Activated B cell treated with CpG ODN at 0.5 μM for 24 hours (primary cell): ENCODE data around the gene CHERP. TPM values are rescaled to one million over a fixed set of nuclear protein-coding genes. Genes with fewer than 3 reads are reported as not detected.

ENCODE experiments used
- ATAC-seq: fragments of 200-7000 bp; cut with Tn5 transposase; one replicate; pipeline ENCODE4 v1.10.0; 2021; ENCODE audit warnings: low read depth, mild to moderate bottlenecking, moderate library complexity
- CTCF ChIA-PET: fragments of 350-600 bp; sonication (Branson Sonifier 250); formaldehyde crosslinking; loops from one replicate; lab custom pipeline; 2021; ENCODE audit warnings: antibody characterized with exemption; lab: Charles Lee
- POLR2A ChIA-PET: fragments of 350-600 bp; sonication (Branson Sonifier 250); formaldehyde crosslinking; loops from one replicate; lab custom pipeline; 2021; ENCODE audit warnings: antibody characterized with exemption; lab: Charles Lee
- DNase-seq: peaks from one replicate; pipeline ENCODE4 v3.0.0; 2022
- H3K27ac Mint-ChIP-seq: one replicate; pipeline ENCODE4 v1.8.0; 2020; ENCODE audit warnings: mixed read lengths
- H3K27me3 Mint-ChIP-seq: one replicate; pipeline ENCODE4 v1.8.0; 2021; ENCODE audit warnings: mixed read lengths
- H3K36me3 Mint-ChIP-seq: one replicate; pipeline ENCODE4 v1.8.0; 2021; ENCODE audit warnings: low read depth, mixed read lengths
- H3K4me1 Mint-ChIP-seq: one replicate; pipeline ENCODE4 v1.8.0; 2021; ENCODE audit warnings: mixed read lengths
- H3K4me3 Mint-ChIP-seq: one replicate; pipeline ENCODE4 v1.8.0; 2020; ENCODE audit warnings: mild to moderate bottlenecking, mixed read lengths
- H3K9me3 Mint-ChIP-seq: one replicate; pipeline ENCODE4 v1.8.0; 2020; ENCODE audit warnings: mixed read lengths
- intact Hi-C: fragments of 100-400 bp; cut with micrococcal nuclease; formaldehyde crosslinking; loops from one replicate; pipeline ENCODE4 v1.15.1; 2024
- total RNA-seq: library from RNA; stranded (reverse); gene quantifications from 2 replicates; pipeline ENCODE4 v1.2.3, GENCODE V29; 2022
- TF ChIP-seq, protein P1 (sequence below): fragments of 200-600 bp; IDR thresholded peaks from one replicate; pipeline ENCODE4 v1.8.0; 2022; ENCODE audit warnings: antibody characterized with exemption, mild to moderate bottlenecking

Gene CHERP
- total RNA-seq, 1 donor from 2014 or later, result 89.3 TPM

DNA sequence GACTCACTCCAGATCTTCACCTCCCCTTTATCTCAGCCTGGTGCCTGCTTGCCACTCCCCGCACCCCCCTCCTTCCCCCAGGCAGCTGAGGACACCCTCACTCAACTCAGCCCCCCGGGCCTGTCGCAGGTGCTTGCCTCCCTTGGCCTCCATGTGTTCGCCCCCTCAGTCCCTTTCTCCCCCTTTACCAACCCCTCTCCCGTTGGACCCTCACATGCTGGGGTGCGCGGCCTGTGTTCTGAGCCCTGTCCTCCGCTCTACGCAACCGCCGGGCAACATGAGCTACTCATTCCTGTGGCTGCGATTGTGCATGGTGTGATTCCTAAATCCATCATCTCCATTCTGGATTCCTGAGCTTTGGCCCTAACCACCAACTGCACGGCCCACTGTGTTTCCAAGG, 5.1 kb downstream of the CHERP start:
- no peak overlapping the region for H3K27ac Mint-ChIP-seq
- no peaks in the 10 kb centered on the region for H3K9me3 Mint-ChIP-seq
- POLR2A ChIA-PET, result interaction anchor here (0.6 kb wide), 1 partner anchor 1877 kb away, joined by 3 read pairs; no protein-coding TSS in a partner anchor
- DNase-seq (no peak), ATAC-seq (no peak)
- H3K4me1 Mint-ChIP-seq, result peaks cover 39% of the 10 kb centered on the region
- CTCF ChIA-PET, result no interaction called here
- H3K36me3 Mint-ChIP-seq, result peaks cover 80% of the 10 kb centered on the region
- TF ChIP-seq, protein P1, sequence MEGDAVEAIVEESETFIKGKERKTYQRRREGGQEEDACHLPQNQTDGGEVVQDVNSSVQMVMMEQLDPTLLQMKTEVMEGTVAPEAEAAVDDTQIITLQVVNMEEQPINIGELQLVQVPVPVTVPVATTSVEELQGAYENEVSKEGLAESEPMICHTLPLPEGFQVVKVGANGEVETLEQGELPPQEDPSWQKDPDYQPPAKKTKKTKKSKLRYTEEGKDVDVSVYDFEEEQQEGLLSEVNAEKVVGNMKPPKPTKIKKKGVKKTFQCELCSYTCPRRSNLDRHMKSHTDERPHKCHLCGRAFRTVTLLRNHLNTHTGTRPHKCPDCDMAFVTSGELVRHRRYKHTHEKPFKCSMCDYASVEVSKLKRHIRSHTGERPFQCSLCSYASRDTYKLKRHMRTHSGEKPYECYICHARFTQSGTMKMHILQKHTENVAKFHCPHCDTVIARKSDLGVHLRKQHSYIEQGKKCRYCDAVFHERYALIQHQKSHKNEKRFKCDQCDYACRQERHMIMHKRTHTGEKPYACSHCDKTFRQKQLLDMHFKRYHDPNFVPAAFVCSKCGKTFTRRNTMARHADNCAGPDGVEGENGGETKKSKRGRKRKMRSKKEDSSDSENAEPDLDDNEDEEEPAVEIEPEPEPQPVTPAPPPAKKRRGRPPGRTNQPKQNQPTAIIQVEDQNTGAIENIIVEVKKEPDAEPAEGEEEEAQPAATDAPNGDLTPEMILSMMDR, result no peak
- H3K4me3 Mint-ChIP-seq, result no peak overlapping the region
- intact Hi-C loops, result no loop called here
- H3K27me3 Mint-ChIP-seq, result no peaks in the 10 kb centered on the region

DNA sequence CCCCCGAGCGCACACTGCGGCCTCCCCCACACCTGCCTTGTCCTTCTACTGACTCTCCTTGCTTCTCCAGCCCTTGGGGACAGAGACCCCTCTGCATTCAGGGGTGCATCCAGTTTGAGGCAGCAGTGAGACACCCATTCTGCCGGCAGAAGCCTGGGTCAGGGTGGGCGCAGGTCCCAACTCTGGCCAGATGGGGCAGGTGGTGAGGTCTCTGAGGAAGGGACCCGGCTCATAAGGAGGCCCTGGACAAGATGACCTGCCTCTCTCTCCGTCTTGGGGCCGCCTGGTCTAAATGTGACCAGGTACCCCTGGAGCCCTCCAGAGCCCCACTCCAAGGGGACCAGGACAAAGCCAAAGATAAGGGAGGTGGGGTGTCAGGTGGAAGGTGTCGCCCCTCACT, 6.1 kb downstream of the CHERP start:
- Mint-ChIP-seq H3K4me1 (peaks cover 32% of the 10 kb centered on the region), H3K9me3 (no peaks in the 10 kb centered on the region), H3K4me3 (no peak overlapping the region), H3K27me3 (no peaks in the 10 kb centered on the region), H3K36me3 (peaks cover 85% of the 10 kb centered on the region), H3K27ac (no peak overlapping the region)
- TF ChIP-seq, protein P1, result no peak
- ChIA-PET POLR2A (no interaction called here), CTCF (no interaction called here)
- DNase-seq, result no peak
- no peak for ATAC-seq
- intact Hi-C loops, result no loop called here

DNA sequence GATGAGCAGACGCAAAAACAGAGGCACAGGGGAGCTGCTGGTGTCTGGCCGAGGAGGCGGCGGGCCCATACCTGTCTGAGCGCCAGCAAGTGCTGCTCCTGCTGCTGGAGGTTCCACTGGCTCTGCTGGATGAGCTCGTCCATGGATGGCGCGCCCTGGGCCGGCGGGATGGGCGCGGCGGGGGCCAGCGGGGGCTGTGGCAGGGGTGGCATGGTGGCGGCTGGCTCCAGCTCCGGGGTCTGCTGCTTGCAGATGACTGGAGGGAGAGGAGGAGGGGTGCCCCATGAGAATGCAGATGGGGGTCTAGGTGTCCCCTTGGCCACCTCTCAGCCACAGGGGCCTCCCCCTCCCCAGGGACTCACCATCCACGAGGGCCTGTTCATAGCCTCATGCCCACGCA, 6.9 kb downstream of the CHERP start:
- TF ChIP-seq, protein P1, result no peak
- DNase-seq (no peak), ATAC-seq (no peak)
- peaks cover 91% of the 10 kb centered on the region for H3K36me3 Mint-ChIP-seq
- H3K4me1 Mint-ChIP-seq, result peaks cover 25% of the 10 kb centered on the region
- no peak overlapping the region for H3K4me3 Mint-ChIP-seq
- no peaks in the 10 kb centered on the region for H3K9me3 Mint-ChIP-seq
- no peaks in the 10 kb centered on the region for H3K27me3 Mint-ChIP-seq
- H3K27ac Mint-ChIP-seq, result no peak overlapping the region
- intact Hi-C loops, result no loop called here
- ChIA-PET POLR2A (interaction anchor here (0.5 to 1.4 kb wide), 2 partner anchors 9 to 402 kb away, joined by 3 to 6 read pairs; no protein-coding TSS in a partner anchor), CTCF (no interaction called here)

DNA sequence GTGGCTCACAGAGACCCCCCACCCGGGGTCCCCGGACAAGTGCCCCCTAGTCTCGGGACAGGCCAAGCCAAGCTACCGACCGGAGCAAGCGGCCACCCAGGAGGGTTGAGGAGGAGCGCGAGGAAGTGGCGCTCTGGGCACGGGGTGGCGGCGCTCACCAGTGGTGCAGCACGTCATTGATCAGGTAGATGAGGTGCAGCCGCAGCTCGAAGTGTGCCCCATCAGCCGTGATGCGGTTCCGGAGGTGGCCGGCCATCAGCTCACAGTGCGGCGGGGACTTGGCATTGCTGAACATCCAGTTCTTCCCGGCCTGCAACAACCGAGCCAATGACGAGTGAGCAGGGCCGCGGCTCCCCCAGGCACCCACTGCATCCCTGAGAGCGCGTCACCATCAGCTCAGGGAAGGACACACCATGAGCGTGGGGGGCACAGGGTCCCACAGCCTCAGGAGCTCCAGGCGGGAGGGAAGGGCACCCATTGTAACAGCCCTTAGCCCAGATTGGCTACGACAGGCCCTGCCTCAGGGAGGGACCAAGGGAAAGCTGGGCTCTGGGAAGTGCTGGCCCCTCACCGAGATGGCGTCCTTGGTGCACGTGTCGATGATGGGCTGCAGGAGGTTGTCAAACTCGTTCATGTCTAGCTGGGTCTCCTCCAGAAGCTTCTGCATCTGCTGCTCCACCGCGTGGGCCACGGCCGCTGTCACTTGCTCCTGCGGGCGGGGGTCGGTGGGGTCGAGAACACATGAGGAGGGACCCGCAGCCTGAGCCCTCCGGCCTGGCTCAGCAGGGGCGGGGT, 9.6 kb downstream of the CHERP start:
- TF ChIP-seq, protein P1, result no peak
- Mint-ChIP-seq H3K4me1 (peaks cover 5% of the 10 kb centered on the region), H3K9me3 (no peaks in the 10 kb centered on the region), H3K36me3 (peaks cover 93% of the 10 kb centered on the region), H3K27me3 (no peaks in the 10 kb centered on the region), H3K4me3 (no peak overlapping the region), H3K27ac (no peak overlapping the region)
- intact Hi-C loops, result no loop called here
- no peak for ATAC-seq
- ChIA-PET POLR2A (interaction anchor here (0.6 to 0.9 kb wide), 2 partner anchors 9 to 105 kb away, joined by 4 to 5 read pairs; no protein-coding TSS in a partner anchor), CTCF (no interaction called here)
- DNase-seq, result no peak

DNA sequence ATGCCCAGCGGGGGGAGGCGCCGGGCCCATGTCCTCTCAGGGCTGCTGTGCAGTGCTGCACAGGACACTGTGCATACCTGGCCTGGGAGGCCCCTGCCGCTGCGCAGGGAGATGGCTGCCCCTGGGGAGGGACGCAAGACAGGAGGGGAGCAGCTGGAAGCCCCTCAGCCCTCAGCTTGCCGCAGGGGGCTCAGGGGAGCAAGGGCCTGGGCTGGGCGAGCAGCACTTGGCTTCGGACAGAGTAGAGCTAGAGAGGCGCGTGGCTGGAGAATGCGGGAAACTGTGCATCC, 10.9 kb downstream of the CHERP start:
- Mint-ChIP-seq H3K9me3 (no peaks in the 10 kb centered on the region), H3K4me1 (no peaks in the 10 kb centered on the region), H3K27ac (no peak overlapping the region), H3K27me3 (no peaks in the 10 kb centered on the region), H3K4me3 (no peak overlapping the region), H3K36me3 (peaks cover 90% of the 10 kb centered on the region)
- intact Hi-C loops, result no loop called here
- no peak for ATAC-seq
- CTCF ChIA-PET, result no interaction called here
- POLR2A ChIA-PET, result no interaction called here
- TF ChIP-seq, protein P1, result no peak
- DNase-seq, result no peak
